Type B pancreatic cell (in vitro differentiated cells): ENCODE measurements around the gene VWA5A. TPM values are rescaled to one million over a fixed set of nuclear protein-coding genes. Genes with fewer than 3 reads are reported as not detected.

Experiments
- DNase-seq: peaks from one replicate; pipeline ENCODE4 v3.0.0; 2021; ENCODE audit warnings: mixed read lengths; ENCODE audit not compliant: unreplicated experiment; ENCODE audit errors: extremely low spot score
- H3K27ac Mint-ChIP-seq: 2 replicates; pipeline ENCODE4 v1.8.0; 2021; ENCODE audit warnings: mild to moderate bottlenecking, mixed read lengths
- H3K27me3 Mint-ChIP-seq: 2 replicates; pipeline ENCODE4 v1.8.0; 2021; ENCODE audit warnings: mixed read lengths
- H3K36me3 Mint-ChIP-seq: 2 replicates; pipeline ENCODE4 v1.8.0; 2021; ENCODE audit warnings: mixed read lengths
- H3K4me1 Mint-ChIP-seq: one replicate; pipeline ENCODE4 v1.8.0; 2021; ENCODE audit warnings: mixed read lengths; ENCODE audit not compliant: unreplicated experiment
- H3K4me3 Mint-ChIP-seq: 2 replicates; pipeline ENCODE4 v1.8.0; 2021; ENCODE audit warnings: mild to moderate bottlenecking, mixed read lengths
- H3K9me3 Mint-ChIP-seq: 2 replicates; pipeline ENCODE4 v1.8.0; 2021; ENCODE audit warnings: mixed read lengths
- total RNA-seq: library from RNA; stranded (reverse); gene quantifications from 2 replicates; pipeline ENCODE4 v1.2.1, GENCODE V29; 2021; ENCODE audit warnings: low replicate concordance
- TF ChIP-seq, protein P1 (sequence below): fragments of 200-600 bp; sonication (generic); conservative IDR thresholded peaks from 2 replicates; pipeline ENCODE4 v1.5.0; 2021; ENCODE audit warnings: antibody characterized with exemption, mild to moderate bottlenecking

VWA5A gene
- total RNA-seq, 1 donor from 2014 or later: 29.7 TPM

DNA sequence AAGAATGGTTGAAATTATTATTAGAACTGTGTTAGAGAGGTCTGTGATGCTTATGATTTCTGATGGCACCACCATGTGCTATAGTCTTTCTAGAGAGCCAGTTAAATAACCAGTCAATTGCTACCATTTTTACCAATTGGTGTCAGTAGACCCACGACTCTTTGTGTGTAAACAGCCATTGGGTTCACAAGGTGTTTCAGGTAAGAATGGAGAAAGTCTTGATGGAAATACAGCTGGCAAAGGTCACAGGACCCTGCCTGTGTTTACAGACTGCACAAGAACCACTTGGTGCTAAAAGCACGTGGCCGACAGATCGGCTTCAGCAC, 43.7 kb upstream of the VWA5A start:
- no peak overlapping the region for H3K4me3 Mint-ChIP-seq
- H3K4me1 Mint-ChIP-seq: peaks cover 4% of the 10 kb centered on the region
- peaks cover 27% of the 10 kb centered on the region for H3K27me3 Mint-ChIP-seq
- no peak for DNase-seq
- H3K36me3 Mint-ChIP-seq: no peaks in the 10 kb centered on the region
- TF ChIP-seq, protein P1, sequence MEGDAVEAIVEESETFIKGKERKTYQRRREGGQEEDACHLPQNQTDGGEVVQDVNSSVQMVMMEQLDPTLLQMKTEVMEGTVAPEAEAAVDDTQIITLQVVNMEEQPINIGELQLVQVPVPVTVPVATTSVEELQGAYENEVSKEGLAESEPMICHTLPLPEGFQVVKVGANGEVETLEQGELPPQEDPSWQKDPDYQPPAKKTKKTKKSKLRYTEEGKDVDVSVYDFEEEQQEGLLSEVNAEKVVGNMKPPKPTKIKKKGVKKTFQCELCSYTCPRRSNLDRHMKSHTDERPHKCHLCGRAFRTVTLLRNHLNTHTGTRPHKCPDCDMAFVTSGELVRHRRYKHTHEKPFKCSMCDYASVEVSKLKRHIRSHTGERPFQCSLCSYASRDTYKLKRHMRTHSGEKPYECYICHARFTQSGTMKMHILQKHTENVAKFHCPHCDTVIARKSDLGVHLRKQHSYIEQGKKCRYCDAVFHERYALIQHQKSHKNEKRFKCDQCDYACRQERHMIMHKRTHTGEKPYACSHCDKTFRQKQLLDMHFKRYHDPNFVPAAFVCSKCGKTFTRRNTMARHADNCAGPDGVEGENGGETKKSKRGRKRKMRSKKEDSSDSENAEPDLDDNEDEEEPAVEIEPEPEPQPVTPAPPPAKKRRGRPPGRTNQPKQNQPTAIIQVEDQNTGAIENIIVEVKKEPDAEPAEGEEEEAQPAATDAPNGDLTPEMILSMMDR: peak; percentile 17
- no peak overlapping the region for H3K27ac Mint-ChIP-seq
- no peaks in the 10 kb centered on the region for H3K9me3 Mint-ChIP-seq

DNA sequence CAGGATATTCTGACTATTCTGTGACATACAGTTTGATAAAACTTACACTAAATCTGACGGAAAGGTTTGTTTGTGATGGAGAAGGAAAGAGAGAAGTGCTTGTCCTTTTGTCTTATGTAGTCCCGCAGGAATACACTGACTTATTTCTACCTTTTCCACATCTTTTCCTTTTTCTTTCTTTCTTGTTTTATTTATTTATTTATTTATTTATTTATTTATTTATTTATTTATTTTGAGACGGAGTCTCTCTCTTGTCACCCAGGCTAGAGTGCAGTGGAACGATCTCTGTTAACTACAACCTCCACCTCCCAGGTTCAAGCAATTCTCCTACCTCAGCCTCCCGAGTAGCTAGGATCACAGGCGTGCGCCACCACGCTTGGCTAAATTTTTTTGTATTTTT, 43.1 kb upstream of the VWA5A start:
- peaks cover 4% of the 10 kb centered on the region for H3K4me1 Mint-ChIP-seq
- no peak overlapping the region for H3K4me3 Mint-ChIP-seq
- H3K27ac Mint-ChIP-seq: no peak overlapping the region
- no peak for DNase-seq
- H3K9me3 Mint-ChIP-seq: no peaks in the 10 kb centered on the region
- TF ChIP-seq, protein P1: no peak
- H3K36me3 Mint-ChIP-seq: no peaks in the 10 kb centered on the region
- H3K27me3 Mint-ChIP-seq: peaks cover 24% of the 10 kb centered on the region

DNA sequence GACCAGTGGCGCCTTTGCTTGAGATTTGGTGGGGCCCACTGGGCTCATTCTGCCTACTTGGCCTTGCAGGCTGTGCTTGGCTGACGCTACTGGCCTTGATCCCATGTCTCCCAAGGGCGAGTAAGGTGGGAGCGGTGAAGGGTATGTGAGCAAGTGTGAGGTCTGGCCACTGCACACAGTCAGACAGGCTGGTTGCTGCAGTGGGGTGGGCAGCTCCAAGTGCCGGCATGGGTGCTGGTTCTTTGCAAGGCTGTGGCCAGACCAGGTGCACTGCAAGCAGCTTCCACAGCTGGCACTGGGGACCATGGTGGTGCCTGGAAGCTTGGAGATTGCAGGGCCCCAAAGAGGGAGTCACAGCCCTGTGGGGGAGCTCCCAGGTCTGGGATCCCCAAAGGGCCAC, 40.7 kb upstream of the VWA5A start:
- Mint-ChIP-seq H3K27ac (no peak overlapping the region), H3K9me3 (no peaks in the 10 kb centered on the region), H3K27me3 (peaks cover 11% of the 10 kb centered on the region), H3K4me3 (no peak overlapping the region), H3K36me3 (no peaks in the 10 kb centered on the region), H3K4me1 (peaks cover 4% of the 10 kb centered on the region)
- no peak for DNase-seq
- TF ChIP-seq, protein P1: no peak

DNA sequence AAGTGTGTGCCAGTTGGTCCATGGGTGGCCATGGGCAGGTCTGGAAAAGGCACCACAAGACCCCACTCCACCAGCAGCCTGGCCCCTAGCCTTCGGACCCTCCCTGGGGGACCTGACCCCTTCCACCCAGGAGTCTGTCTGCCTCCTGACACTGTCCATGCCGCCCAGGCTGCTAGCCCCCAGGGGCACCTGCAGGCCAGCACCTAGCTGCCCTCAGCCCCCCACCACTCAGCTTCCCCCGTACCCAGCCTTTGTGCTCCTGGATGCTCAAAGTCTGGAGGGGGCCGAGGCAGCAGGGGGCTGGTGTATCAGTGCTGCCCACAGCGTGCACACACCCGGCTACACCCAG, 39.8 kb upstream of the VWA5A start:
- H3K4me3 Mint-ChIP-seq: no peak overlapping the region
- no peaks in the 10 kb centered on the region for H3K9me3 Mint-ChIP-seq
- peaks cover 9% of the 10 kb centered on the region for H3K27me3 Mint-ChIP-seq
- H3K4me1 Mint-ChIP-seq: peaks cover 4% of the 10 kb centered on the region
- DNase-seq: no peak
- TF ChIP-seq, protein P1: no peak
- H3K27ac Mint-ChIP-seq: no peak overlapping the region
- H3K36me3 Mint-ChIP-seq: no peaks in the 10 kb centered on the region

DNA sequence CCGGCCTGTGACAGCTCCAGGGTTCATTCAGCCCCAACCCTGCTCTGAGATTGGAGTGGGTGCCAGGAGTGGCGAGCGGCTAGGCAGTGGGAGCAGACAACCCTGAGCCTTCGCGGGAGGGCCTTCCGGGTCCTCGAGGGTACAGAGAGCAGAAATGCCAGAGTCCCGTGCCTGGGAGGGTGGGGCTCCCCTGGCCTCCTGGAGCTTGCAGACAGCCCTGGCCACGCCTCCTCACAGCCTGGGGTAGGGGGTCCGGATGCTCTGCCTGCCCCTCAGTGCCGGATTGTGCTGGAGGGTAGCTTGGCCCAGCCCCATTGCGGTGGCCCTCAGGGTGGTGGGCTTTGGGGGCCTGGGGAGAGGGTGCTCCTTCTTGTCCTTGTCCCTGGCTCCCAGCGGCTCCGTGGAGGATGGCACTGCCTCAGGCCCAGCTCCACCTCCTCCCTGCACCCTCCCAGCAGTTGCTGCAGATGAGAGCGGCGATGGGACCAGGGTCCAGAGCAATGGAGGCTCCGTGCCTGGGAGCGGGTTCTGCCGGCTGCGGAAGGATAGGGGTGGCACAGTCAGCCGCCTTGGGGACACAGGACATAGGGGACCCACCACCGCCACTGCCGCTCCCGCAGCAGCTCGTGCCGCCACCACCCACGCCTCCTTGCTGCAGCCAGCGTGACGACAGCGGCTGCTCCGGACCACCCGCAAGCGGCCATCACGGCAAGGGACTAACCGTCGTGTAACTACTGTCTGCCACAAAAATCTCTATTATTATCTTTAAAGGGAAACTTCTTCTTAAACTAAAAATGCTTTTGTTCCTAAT, 39.2 kb upstream of the VWA5A start:
- TF ChIP-seq, protein P1: no peak
- no peaks in the 10 kb centered on the region for H3K9me3 Mint-ChIP-seq
- DNase-seq: no peak
- H3K4me3 Mint-ChIP-seq: peak overlapping the region; percentile 65
- no peaks in the 10 kb centered on the region for H3K36me3 Mint-ChIP-seq
- H3K27ac Mint-ChIP-seq: no peak overlapping the region
- H3K27me3 Mint-ChIP-seq: peaks cover 9% of the 10 kb centered on the region
- H3K4me1 Mint-ChIP-seq: peaks cover 4% of the 10 kb centered on the region
